Measurements from ENCODE around the gene SETD3.

Gene SETD3

DNA sequence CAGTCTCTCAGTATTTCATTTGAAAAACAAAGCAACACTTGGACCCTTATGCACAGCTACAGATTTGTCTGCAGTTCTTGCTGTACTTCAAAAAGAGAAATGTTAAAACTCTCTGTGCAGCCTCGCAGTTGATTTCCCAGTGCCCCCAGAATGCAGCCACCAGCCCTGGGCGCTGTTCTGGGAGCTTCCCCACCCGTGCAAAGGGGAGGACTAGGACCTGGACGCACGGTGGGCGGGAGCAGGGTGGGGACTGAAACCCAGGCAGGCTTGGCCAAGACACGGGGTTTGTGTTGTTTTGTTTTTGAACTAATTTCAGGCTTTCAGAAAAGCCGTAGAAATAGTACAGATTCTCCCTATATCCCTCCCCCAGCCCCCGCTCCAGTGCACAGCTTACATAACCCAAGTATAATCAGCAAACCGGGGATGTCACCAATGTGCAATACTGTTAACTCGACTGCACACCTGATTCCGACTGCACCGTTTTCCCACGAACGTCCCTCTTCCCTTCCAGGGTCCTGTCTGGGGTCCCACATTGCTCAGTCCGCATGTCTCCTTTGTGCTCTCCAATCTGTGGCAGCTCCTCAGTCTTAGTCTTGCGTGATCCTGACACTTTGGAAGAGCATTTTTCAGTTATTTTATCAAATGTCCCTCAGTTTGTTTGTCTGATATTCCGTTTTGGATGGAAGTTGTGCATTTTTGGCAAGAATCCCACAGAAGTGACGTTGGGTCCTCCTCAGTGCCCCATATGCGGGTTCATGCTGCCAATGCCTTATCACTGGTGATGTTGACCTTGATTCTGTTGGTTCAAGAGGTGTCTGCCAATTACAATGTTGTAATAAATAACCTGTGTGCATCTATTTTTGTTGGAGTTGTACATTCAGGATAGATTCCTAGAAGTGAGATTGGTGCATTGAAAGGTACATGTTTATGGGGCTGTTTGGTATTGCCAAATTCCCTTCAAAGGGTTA lies 95.9 kb downstream of the SETD3 start:
- no peak overlapping the region for H3K27ac Mint-ChIP-seq
- DNase-seq (ENCODE audit: low spot score in 2 of 2) (no peak), ATAC-seq (ENCODE audit: low read depth) (no peak)
- no peaks in the 10 kb centered on the region for H3K36me3 Mint-ChIP-seq
- H3K9me3 Mint-ChIP-seq, result no peaks in the 10 kb centered on the region
- H3K4me3 Mint-ChIP-seq, result no peak overlapping the region
- H3K27me3 Mint-ChIP-seq, result peaks cover 17% of the 10 kb centered on the region
- peaks cover 14% of the 10 kb centered on the region for H3K4me1 Mint-ChIP-seq

DNA sequence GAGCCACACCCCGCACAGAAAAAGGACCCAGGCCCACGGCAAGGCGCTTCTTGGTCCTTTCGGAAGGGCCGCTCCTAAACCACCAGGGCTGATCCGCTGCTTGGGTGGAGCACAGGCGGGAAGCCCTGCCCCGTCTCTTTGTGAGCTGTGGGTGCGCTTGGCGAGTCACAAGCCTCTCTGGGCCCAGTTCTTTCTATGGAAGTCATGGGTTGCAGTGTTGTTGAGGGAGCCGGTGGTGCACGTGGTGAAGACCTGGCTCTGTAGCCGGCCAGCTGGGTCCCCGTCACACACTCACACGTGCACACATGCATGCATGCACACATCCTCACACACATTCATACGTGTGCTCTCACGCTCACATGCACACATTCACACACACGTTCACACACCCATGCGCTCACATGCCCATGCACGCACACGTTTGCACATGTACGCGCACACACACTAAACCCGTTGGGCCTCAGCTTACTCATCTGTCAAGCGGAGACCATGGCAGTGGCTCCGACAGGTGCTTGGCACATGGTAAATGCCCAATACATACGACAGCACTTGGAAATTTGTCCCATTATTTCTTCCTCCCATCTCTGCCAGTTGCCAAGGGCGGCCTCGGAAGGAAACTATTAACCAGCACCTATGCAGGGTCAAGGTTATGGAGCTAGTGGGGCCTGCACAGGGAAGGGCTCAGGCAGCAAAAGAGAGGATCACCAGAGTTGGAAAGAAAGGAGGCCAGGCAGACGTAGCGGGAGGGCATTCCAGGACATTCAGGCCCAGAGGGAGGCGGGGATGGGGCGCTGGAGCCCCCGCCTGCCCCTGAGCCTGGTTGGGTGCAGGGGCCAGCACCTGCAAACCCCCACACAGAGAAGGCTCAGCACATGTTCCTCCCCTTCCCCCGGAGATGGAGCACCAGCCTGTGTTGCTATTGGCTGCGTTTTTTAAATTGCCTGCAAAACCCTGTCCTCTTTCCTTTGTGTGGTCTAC lies 96.9 kb downstream of the SETD3 start:
- no peaks in the 10 kb centered on the region for H3K9me3 Mint-ChIP-seq
- H3K36me3 Mint-ChIP-seq, result no peaks in the 10 kb centered on the region
- H3K27me3 Mint-ChIP-seq, result peaks cover 17% of the 10 kb centered on the region
- DNase-seq (ENCODE audit: low spot score in 2 of 2), result no peak
- H3K4me1 Mint-ChIP-seq, result peaks cover 14% of the 10 kb centered on the region
- H3K27ac Mint-ChIP-seq, result no peak overlapping the region
- H3K4me3 Mint-ChIP-seq, result no peak overlapping the region
- ATAC-seq (ENCODE audit: low read depth), result no peak

DNA sequence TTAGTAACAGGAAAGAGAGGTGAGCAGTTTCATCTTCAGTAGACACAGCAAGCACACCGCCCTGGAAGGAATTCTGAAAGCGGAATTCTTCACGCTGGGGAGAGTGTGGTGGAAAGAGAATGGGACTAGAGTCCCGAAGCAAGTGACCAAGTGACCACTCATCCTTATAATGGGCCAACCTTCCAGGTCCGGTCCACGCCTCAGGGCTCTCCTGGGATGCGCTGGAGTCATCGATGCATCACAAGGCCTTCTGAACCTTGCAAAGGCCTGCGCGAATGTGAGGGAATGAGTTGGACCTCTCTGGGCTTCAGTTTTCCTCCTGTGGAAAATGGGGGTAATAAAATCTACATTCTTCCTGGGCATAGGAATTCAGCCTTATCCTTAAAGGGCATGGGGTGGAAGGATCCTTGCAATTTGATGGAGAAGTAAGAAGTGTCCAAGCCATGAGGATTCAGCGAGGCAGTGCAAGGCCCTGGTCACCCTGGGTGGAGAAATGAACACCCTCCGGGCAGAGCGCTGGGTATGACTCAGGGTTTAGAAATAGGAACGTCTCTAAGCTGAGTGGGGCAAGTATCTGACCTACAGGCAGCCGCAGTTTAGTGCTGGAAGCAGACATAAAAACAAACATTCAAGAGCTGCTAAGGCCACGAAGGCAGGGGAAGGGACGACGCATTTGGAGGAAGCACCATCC lies 97.7 kb downstream of the SETD3 start:
- H3K4me1 Mint-ChIP-seq, result peaks cover 16% of the 10 kb centered on the region
- H3K4me3 Mint-ChIP-seq, result no peak overlapping the region
- H3K27me3 Mint-ChIP-seq, result peaks cover 17% of the 10 kb centered on the region
- H3K36me3 Mint-ChIP-seq, result no peaks in the 10 kb centered on the region
- DNase-seq (ENCODE audit: low spot score in 2 of 2) (no peak), ATAC-seq (ENCODE audit: low read depth) (no peak)
- no peak overlapping the region for H3K27ac Mint-ChIP-seq
- no peaks in the 10 kb centered on the region for H3K9me3 Mint-ChIP-seq

DNA sequence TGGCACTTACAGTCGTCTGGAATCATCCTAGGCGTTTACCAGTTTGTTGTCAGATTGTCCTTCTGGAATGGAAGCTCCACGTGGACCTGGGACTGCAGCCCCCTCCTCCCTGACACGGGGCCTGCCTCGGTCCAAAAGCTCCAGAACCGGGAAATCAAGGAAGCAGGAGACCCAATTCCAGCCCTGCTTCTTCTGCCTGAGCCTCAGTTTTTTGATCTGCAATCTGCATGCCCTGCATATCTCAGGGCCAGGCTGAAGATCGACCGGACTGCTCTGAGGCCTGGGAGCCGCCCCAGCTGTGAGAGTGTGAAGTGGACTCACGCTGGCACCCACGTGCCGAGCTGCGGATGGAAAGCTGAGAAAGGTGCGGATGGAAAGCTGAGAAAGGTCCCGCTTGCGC lies 98.6 kb downstream of the SETD3 start:
- ATAC-seq (ENCODE audit: low read depth), result no peak
- no peak overlapping the region for H3K4me3 Mint-ChIP-seq
- no peaks in the 10 kb centered on the region for H3K9me3 Mint-ChIP-seq
- DNase-seq (ENCODE audit: low spot score in 2 of 2), result no peak
- no peaks in the 10 kb centered on the region for H3K36me3 Mint-ChIP-seq
- H3K27ac Mint-ChIP-seq, result no peak overlapping the region
- H3K27me3 Mint-ChIP-seq, result peaks cover 20% of the 10 kb centered on the region
- H3K4me1 Mint-ChIP-seq, result peaks cover 13% of the 10 kb centered on the region

DNA sequence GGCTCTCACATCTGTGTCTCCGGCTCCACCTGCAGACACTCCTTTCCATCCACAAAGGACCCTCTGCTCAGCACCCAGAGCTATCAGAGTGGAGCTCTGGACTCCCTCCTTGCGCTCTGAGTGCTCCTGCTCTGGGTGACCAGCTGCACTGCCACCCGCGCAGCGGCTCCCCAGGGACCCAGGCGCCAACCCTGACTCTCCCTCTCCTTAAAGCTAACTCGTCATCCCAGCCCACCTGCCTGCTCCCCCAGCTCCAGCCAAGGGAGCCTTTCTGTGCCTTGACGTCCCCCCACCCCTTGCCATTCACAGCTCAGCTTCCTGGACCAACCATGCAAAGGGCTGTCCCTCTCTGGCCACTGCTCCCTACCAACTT lies 99.0 kb downstream of the SETD3 start:
- peaks cover 21% of the 10 kb centered on the region for H3K27me3 Mint-ChIP-seq
- ATAC-seq (ENCODE audit: low read depth), result no peak

DNA sequence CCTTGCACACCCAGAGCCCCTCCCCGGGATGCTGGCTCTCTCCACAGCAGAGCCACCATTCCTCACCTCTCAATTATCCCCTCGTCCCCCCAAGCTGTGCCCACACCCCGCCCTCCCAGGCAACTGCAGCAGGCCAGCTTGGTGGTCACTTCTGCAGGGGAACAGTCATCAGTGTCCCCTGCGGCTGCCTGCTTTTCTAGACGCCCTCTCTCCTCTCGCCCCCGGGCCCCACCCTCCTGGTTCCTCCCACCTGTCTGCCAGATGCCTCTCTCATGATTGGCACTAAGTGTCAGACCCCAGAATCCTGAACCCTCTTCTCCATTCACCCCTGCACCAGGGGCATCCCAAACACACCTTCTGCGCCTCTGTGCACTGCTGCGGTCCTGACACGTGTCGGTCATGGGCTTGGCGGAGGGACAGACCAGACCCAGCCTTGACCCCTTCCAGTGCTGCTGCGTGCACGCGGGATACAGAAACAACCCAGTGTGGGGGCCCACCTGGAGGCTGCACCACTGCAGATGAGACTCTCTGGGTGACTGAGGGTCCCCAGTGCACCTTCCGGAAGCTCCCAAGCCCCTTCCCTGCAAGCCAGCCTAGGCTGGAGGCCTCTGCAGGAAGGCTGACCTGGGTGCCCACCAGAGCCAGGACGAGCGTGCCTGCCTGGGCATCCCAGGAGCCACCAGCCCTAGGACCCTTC lies 99.5 kb downstream of the SETD3 start:
- DNase-seq (ENCODE audit: low spot score in 2 of 2), result no peak
- H3K27me3 Mint-ChIP-seq, result peaks cover 22% of the 10 kb centered on the region
- H3K4me1 Mint-ChIP-seq, result peaks cover 14% of the 10 kb centered on the region
- peak overlapping the region; percentile 36 for H3K27ac Mint-ChIP-seq
- H3K9me3 Mint-ChIP-seq, result peaks cover 1% of the 10 kb centered on the region
- no peaks in the 10 kb centered on the region for H3K36me3 Mint-ChIP-seq
- peak overlapping the region; percentile 58 for H3K4me3 Mint-ChIP-seq
- no peak for ATAC-seq (ENCODE audit: low read depth)

More for the DNA sequence above, 99.0 kb downstream of the SETD3 start:
- Mint-ChIP-seq H3K36me3 (no peaks in the 10 kb centered on the region), H3K4me3 (no peak overlapping the region), H3K4me1 (peaks cover 13% of the 10 kb centered on the region), H3K9me3 (no peaks in the 10 kb centered on the region), H3K27ac (no peak overlapping the region)
- no peak for DNase-seq (ENCODE audit: low spot score in 2 of 2)

DNA sequence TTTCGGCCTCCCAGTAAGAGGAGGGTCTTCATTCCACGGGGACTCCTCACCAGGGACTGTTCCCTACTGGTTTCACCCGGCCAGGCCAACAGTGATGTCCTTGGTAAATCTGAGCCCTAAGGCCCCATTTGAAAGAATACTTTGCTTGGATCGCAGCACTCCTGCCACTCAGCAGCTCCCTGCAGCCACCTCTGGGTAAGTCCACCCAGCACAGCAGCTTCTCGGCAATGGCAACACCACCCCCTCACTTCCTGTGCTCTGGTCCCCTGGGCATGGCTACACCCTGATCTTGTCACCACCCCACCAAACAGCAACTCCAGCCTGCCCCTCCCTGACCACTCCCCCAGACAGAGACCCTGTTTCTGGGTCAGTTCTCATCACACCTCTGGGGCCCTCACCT lies 100.3 kb downstream of the SETD3 start:
- peaks cover 22% of the 10 kb centered on the region for H3K27me3 Mint-ChIP-seq
- peaks cover 2% of the 10 kb centered on the region for H3K9me3 Mint-ChIP-seq
- DNase-seq (ENCODE audit: low spot score in 2 of 2), result no peak
- H3K27ac Mint-ChIP-seq, result peak overlapping the region; percentile 36
- H3K4me1 Mint-ChIP-seq, result peaks cover 15% of the 10 kb centered on the region
- peak overlapping the region; percentile 58 for H3K4me3 Mint-ChIP-seq
- ATAC-seq (ENCODE audit: low read depth), result peak; percentile 68
- no peaks in the 10 kb centered on the region for H3K36me3 Mint-ChIP-seq

DNA sequence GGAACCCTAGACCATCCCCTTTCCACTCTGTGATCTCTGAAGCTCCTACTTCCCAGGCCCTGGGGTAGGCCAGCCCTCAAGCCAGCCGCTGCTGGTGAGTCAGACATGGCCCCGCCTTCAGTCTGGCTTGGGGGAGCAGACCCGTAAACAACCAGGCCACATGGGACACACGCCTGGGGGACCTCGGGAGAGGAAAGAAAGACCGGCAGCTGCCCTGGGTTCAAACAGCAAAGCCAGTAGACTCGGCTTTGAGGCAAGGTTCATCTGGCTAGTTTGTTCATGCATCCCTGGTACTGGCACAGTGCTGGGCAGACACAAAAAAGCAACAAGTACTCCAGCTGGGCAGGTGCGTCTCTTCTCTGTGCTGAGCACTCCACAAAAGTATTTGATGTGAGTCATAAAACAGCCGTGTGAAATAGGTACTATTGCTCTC lies 101.9 kb downstream of the SETD3 start:
- peaks cover 17% of the 10 kb centered on the region for H3K27me3 Mint-ChIP-seq
- no peak overlapping the region for H3K4me3 Mint-ChIP-seq
- ATAC-seq (ENCODE audit: low read depth), result no peak
- peaks cover 15% of the 10 kb centered on the region for H3K4me1 Mint-ChIP-seq
- H3K9me3 Mint-ChIP-seq, result peaks cover 2% of the 10 kb centered on the region
- no peak overlapping the region for H3K27ac Mint-ChIP-seq
- no peak for DNase-seq (ENCODE audit: low spot score in 2 of 2)
- H3K36me3 Mint-ChIP-seq, result no peaks in the 10 kb centered on the region

DNA sequence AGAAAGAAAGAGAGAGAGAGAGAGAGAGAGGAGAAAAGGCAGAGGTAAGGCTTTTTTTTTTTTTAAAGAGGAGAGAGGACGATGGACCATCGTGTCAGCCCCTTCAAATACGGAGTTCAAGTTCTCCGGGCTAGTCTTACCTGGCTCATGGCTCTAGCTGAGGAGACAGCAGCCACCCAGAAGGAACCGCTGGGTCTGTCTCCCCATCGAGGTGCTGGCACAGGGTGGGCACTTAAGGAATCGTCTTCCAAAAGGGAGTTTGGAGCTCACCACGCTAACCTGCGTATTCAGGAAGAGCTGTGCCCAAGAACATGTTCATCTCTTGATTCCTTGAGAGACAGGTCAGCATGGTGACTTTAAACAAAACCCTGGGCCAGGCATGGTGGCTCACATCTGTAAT lies 102.7 kb downstream of the SETD3 start:
- ATAC-seq (ENCODE audit: low read depth) (no peak), DNase-seq (ENCODE audit: low spot score in 2 of 2) (no peak)
- H3K36me3 Mint-ChIP-seq, result no peaks in the 10 kb centered on the region
- no peak overlapping the region for H3K4me3 Mint-ChIP-seq
- peaks cover 19% of the 10 kb centered on the region for H3K27me3 Mint-ChIP-seq
- no peak overlapping the region for H3K27ac Mint-ChIP-seq
- H3K9me3 Mint-ChIP-seq, result peaks cover 2% of the 10 kb centered on the region
- H3K4me1 Mint-ChIP-seq, result peaks cover 15% of the 10 kb centered on the region

DNA sequence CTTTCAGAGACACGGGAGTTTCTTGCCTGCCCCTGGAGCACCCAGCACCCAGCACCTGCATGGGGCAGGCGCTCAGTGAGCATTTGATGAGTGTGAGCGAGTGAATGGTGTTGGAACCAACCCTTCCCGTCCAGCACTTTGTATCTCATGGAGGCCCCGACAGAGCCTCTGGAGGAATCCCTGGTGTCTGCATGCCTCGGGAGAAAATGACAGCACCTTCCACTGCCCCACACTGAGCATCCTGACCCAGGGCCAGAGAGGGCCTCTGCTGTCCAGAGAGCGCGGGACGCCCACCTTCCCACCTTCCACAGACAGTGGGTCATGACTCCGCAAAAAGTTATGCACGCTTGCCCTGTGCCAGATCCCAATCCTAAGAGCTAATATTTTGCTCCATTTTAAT lies 105.7 kb downstream of the SETD3 start:
- H3K36me3 Mint-ChIP-seq, result no peaks in the 10 kb centered on the region
- H3K4me1 Mint-ChIP-seq, result peaks cover 4% of the 10 kb centered on the region
- DNase-seq (ENCODE audit: low spot score in 2 of 2) (no peak), ATAC-seq (ENCODE audit: low read depth) (no peak)
- H3K27me3 Mint-ChIP-seq, result peaks cover 14% of the 10 kb centered on the region
- no peak overlapping the region for H3K27ac Mint-ChIP-seq
- no peak overlapping the region for H3K4me3 Mint-ChIP-seq
- H3K9me3 Mint-ChIP-seq, result peaks cover 2% of the 10 kb centered on the region

DNA sequence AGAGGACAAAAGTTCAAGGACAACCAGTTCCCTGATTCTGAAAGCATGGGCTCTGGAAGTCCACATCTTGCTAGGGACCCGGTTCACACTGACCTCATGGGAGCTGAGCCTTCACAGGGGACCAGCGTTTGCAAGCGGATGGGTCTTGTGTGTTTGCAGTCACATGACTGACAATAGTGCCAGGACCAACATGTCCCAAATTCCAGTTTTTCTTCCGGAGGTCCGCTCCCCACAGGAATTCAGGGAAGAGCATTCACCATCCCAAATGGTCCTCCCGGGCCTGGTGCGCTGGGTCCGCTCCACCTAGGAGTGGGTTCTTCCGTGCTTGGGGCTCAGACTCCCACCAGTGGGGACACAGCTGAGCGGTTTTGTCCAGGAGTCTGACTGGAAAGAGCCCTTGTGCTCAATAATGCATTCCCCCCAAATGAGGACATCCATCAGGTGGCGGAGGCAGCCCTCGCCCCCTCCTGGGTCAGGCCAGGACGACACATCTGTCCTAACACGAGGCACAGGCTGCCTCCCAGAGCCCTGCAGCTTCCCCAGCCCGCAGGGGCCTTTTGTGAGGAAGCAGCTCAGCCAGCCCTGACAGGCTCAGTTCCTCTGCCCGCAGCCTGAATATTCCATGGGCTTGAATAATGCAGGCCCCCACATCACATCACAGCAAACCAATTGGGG lies 116.9 kb downstream of the SETD3 start:
- DNase-seq (ENCODE audit: low spot score in 2 of 2) (no peak), ATAC-seq (ENCODE audit: low read depth) (no peak)
- H3K27me3 Mint-ChIP-seq, result peaks cover 4% of the 10 kb centered on the region
- no peak overlapping the region for H3K27ac Mint-ChIP-seq
- no peaks in the 10 kb centered on the region for H3K9me3 Mint-ChIP-seq
- no peak overlapping the region for H3K4me3 Mint-ChIP-seq
- H3K36me3 Mint-ChIP-seq, result no peaks in the 10 kb centered on the region
- peaks cover 2% of the 10 kb centered on the region for H3K4me1 Mint-ChIP-seq

DNA sequence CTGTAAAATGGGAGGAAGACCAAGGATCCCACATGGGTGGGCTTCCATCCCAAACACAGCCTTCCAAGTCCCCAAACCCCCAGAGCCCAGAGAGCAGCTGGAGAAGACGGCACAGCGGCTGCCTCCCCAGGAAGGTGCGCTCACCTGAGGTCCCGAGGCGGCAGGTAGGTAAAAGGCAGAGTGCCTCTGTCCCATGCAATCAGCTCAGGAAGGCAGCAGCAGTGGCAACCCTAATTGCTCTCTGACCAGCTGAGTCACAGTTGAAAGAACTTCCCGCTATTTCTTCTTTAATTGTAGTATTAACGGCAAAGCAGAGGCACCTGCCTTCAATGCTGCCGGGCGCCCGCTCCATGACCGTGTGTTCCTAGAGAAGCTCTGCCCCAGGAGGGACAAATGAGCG lies 117.6 kb downstream of the SETD3 start:
- H3K4me3 Mint-ChIP-seq, result no peak overlapping the region
- peaks cover 2% of the 10 kb centered on the region for H3K4me1 Mint-ChIP-seq
- ATAC-seq (ENCODE audit: low read depth), result no peak

More for the DNA sequence above, 117.6 kb downstream of the SETD3 start:
- H3K36me3 Mint-ChIP-seq, result no peaks in the 10 kb centered on the region
- peaks cover 5% of the 10 kb centered on the region for H3K27me3 Mint-ChIP-seq
- DNase-seq (ENCODE audit: low spot score in 2 of 2), result no peak
- H3K27ac Mint-ChIP-seq, result no peak overlapping the region
- no peaks in the 10 kb centered on the region for H3K9me3 Mint-ChIP-seq
